ENCODE measurements around the gene CISD2.
"Not testable (repeated sequence)": the region's sequence is repeated elsewhere in the genome, so short reads cannot be mapped to it uniquely, and the experiment has no call there.

The CISD2 gene

GRCh38 chr4:102888570-102888969 is 19.8 kb downstream of the CISD2 start:
- not testable (repeated sequence) for ATAC-seq

- not testable (repeated sequence) for ATAC-seq
Observed at GRCh38 chr4:102889866-102890265, 21.1 kb downstream of the CISD2 start.

DNA sequence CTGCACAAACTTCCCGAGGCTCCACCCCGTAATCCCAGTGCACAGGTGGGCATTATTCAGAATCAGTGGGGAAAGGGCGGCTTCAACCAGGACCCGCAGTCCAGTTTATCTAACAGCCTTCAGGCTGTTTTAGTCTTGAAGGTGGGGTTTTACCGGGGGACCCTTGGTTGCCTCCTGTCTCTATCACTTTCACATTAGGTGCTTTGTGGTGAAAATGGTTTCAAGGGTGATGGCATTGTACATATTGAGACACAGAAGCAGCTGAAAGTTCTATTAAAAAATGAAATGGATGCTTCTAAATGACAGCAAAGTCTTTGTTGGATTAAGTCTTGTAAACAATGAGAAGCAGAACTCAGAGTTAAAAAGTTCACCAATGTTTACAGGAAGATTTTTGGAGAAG is 27.8 kb downstream of the CISD2 start:
- not testable (repeated sequence) for ATAC-seq

- not testable (repeated sequence) for ATAC-seq
Observed at GRCh38 chr4:102897610-102898009, 28.8 kb downstream of the CISD2 start.

DNA sequence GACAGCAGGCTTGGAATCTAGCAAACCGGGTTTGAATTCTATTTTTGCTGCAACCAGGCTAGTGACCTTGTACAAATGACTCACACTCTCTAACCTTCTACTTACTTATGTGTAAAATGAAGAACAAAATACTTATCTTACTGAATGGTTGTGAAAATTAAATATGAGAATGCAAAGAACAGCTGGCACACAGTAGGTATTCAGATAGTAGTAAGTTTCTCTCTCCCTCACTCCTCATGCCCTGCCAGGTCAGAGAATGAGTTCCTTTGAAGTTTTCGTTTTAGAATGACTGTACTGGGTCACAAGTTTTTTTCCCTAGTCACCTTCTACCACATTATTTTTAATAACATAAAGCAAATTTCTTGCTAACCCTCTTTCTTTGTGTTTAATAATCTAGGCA is 33.0 kb downstream of the CISD2 start:
- TF ChIP-seq ZNF8 (CRISPR knock-in tag; IDR thresholded peaks at IDR 0.05): no peak
- TF ChIP-seq RARB (CRISPR knock-in tag; IDR thresholded peaks at IDR 0.05): no peak
- no peak for TF ChIP-seq CSDC2 (CRISPR knock-in tag; IDR thresholded peaks at IDR 0.05)
- TF ChIP-seq, protein P1, sequence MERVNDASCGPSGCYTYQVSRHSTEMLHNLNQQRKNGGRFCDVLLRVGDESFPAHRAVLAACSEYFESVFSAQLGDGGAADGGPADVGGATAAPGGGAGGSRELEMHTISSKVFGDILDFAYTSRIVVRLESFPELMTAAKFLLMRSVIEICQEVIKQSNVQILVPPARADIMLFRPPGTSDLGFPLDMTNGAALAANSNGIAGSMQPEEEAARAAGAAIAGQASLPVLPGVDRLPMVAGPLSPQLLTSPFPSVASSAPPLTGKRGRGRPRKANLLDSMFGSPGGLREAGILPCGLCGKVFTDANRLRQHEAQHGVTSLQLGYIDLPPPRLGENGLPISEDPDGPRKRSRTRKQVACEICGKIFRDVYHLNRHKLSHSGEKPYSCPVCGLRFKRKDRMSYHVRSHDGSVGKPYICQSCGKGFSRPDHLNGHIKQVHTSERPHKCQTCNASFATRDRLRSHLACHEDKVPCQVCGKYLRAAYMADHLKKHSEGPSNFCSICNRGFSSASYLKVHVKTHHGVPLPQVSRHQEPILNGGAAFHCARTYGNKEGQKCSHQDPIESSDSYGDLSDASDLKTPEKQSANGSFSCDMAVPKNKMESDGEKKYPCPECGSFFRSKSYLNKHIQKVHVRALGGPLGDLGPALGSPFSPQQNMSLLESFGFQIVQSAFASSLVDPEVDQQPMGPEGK (CRISPR knock-in tag; IDR thresholded peaks at IDR 0.05; ENCODE audit: borderline replicate concordance): no peak
- TF ChIP-seq, protein P2, sequence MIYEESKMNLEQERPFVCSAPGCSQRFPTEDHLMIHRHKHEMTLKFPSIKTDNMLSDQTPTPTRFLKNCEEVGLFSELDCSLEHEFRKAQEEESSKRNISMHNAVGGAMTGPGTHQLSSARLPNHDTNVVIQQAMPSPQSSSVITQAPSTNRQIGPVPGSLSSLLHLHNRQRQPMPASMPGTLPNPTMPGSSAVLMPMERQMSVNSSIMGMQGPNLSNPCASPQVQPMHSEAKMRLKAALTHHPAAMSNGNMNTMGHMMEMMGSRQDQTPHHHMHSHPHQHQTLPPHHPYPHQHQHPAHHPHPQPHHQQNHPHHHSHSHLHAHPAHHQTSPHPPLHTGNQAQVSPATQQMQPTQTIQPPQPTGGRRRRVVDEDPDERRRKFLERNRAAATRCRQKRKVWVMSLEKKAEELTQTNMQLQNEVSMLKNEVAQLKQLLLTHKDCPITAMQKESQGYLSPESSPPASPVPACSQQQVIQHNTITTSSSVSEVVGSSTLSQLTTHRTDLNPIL (CRISPR knock-in tag; IDR thresholded peaks at IDR 0.05; ENCODE audit: low read depth): no peak
- TF ChIP-seq CSRNP3 (CRISPR knock-in tag; IDR thresholded peaks at IDR 0.05): no peak
- ATAC-seq: no peak

- TF ChIP-seq ZNF8 (CRISPR knock-in tag; IDR thresholded peaks at IDR 0.05) (no peak), ZC3H10 (CRISPR knock-in tag; IDR thresholded peaks at IDR 0.05) (no peak), TCF4 (CRISPR knock-in tag; IDR thresholded peaks at IDR 0.05; ENCODE audit: borderline replicate concordance) (no peak), POU6F1 (CRISPR knock-in tag; IDR thresholded peaks at IDR 0.05; ENCODE audit: borderline replicate concordance, low read depth) (no peak), TSHZ2 (CRISPR knock-in tag; IDR thresholded peaks at IDR 0.05) (no peak), ISL1 (CRISPR knock-in tag; IDR thresholded peaks at IDR 0.05) (no peak), ZFP30 (CRISPR knock-in tag; IDR thresholded peaks at IDR 0.05) (no peak), ZNF565 (CRISPR knock-in tag; conservative IDR thresholded peaks at IDR 0.05; ENCODE audit: low read depth) (no peak), OSR1 (CRISPR knock-in tag; IDR thresholded peaks at IDR 0.05) (no peak), ZNF70 (CRISPR knock-in tag; IDR thresholded peaks at IDR 0.05) (no peak), BACH2 (CRISPR knock-in tag; IDR thresholded peaks at IDR 0.05; ENCODE audit: borderline replicate concordance) (no peak), ESRRG (CRISPR knock-in tag; IDR thresholded peaks at IDR 0.05) (no peak), PPARA (CRISPR knock-in tag; IDR thresholded peaks at IDR 0.05; ENCODE audit: borderline replicate concordance) (no peak), CSDC2 (CRISPR knock-in tag; IDR thresholded peaks at IDR 0.05) (no peak)
- TF ChIP-seq, protein P2 (CRISPR knock-in tag; IDR thresholded peaks at IDR 0.05; ENCODE audit: low read depth): no peak
- TF ChIP-seq, protein P1 (CRISPR knock-in tag; IDR thresholded peaks at IDR 0.05; ENCODE audit: borderline replicate concordance): no peak
- no peak for ATAC-seq
Observed at GRCh38 chr4:102918859-102919258, 50.1 kb downstream of the CISD2 start.

GRCh38 chr4:102919697-102920096 is 50.9 kb downstream of the CISD2 start:
- ATAC-seq: not testable (repeated sequence)

Measured in SK-N-SH treated with all-trans-retinoic acid at 6 μM for 48 hours (cell line).